ENCODE data around the gene ARHGAP26.

DNA sequence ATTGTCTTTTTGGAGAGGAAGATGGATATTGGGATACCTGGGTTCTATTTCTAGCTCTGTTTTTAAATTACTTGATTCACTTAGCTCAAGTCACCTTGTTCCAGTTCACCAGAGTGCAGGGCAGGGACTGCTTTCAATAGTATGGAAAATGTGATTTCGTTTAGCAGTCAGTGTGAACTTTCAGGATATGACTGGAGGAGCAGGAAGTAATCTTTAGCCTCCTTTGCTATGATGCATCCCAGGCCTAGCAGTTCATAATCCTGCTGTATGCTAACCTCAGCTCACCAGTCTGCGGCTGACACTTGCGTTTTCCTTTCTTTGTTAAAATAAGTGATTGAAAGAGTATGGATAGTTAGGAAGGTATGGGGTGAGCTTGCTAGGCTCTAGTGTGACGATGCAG lies 169.7 kb downstream of the ARHGAP26 start:
- TF ChIP-seq, protein P1, sequence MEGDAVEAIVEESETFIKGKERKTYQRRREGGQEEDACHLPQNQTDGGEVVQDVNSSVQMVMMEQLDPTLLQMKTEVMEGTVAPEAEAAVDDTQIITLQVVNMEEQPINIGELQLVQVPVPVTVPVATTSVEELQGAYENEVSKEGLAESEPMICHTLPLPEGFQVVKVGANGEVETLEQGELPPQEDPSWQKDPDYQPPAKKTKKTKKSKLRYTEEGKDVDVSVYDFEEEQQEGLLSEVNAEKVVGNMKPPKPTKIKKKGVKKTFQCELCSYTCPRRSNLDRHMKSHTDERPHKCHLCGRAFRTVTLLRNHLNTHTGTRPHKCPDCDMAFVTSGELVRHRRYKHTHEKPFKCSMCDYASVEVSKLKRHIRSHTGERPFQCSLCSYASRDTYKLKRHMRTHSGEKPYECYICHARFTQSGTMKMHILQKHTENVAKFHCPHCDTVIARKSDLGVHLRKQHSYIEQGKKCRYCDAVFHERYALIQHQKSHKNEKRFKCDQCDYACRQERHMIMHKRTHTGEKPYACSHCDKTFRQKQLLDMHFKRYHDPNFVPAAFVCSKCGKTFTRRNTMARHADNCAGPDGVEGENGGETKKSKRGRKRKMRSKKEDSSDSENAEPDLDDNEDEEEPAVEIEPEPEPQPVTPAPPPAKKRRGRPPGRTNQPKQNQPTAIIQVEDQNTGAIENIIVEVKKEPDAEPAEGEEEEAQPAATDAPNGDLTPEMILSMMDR (conservative IDR thresholded peaks at IDR 0.05 in 1 of 2, IDR thresholded peaks at IDR 0.05 in 1 of 2; ENCODE audit: low read depth in 1 of 2, low read length in 2 of 2): no peak
- no peak for TF ChIP-seq EZH2 (IDR thresholded peaks at IDR 0.05; ENCODE audit: low read length, missing control alignments)
